Stomach (tissue), 4 donors: ENCODE results near the gene LRMDA.

ENCODE experiments used
- EP300 ChIP-seq: sonication (generic); formaldehyde crosslinking; IDR thresholded peaks from one replicate; pipeline ENCODE4 v1.6.1; 2017; ENCODE audit warnings: antibody characterized with exemption
- POLR2A ChIP-seq, 4 donors: fragments of 450-650 bp; IDR thresholded peaks; one replicate each; pipeline ENCODE4 v1.6.1; 2016; ENCODE audit warnings: antibody characterized with exemption in 4 of 4, control low read depth in 2 of 4, mild to moderate bottlenecking in 1 of 4, moderate library complexity in 1 of 4
- POLR2AphosphoS5 ChIP-seq, 3 donors: sonication (generic); formaldehyde crosslinking; IDR thresholded peaks; one replicate each; pipeline ENCODE4 v1.6.1; 2016; ENCODE audit warnings: antibody characterized with exemption in 3 of 3
- TF ChIP-seq, protein P1 (sequence below), 7 experiments: fragments of 450-650 bp in 4 of 7; fragments of 200-600 bp in 3 of 7; sonication (generic) in 3 of 7; IDR thresholded peaks; one replicate each; pipeline ENCODE4 v1.5.1; 2016 to 2019; ENCODE audit warnings: antibody characterized with exemption in 7 of 7, control low read depth in 2 of 7, mild to moderate bottlenecking in 1 of 7

DNA sequence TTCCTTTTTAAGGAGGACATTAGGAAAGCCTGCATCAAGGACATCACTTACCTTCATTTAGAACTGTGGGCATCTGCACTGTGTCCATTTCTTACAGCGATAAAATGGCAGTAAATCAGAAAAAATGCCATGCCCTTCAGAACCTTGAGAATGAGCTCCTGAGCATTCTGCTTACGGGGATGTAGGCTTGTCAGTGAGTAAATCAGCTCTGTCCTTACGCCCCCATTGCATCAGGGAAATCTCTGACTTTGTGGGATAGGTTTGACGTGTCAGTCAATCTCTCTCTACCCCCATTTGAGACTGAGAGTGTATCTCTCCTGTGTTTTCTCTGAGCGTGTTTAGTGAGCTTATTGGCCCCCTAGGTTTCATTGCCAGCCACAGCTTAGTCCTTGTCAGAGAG is 837.1 kb downstream of the LRMDA start:
- TF ChIP-seq, protein P1, sequence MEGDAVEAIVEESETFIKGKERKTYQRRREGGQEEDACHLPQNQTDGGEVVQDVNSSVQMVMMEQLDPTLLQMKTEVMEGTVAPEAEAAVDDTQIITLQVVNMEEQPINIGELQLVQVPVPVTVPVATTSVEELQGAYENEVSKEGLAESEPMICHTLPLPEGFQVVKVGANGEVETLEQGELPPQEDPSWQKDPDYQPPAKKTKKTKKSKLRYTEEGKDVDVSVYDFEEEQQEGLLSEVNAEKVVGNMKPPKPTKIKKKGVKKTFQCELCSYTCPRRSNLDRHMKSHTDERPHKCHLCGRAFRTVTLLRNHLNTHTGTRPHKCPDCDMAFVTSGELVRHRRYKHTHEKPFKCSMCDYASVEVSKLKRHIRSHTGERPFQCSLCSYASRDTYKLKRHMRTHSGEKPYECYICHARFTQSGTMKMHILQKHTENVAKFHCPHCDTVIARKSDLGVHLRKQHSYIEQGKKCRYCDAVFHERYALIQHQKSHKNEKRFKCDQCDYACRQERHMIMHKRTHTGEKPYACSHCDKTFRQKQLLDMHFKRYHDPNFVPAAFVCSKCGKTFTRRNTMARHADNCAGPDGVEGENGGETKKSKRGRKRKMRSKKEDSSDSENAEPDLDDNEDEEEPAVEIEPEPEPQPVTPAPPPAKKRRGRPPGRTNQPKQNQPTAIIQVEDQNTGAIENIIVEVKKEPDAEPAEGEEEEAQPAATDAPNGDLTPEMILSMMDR (IDR thresholded peaks at IDR 0.05), result no peak
- TF ChIP-seq EP300, result no peak
- no peak for TF ChIP-seq POLR2A (IDR thresholded peaks at IDR 0.05)
- no peak for TF ChIP-seq POLR2AphosphoS5 (IDR thresholded peaks at IDR 0.05)
